ENCODE results near the gene KCNQ4. TPM values are rescaled to one million over a fixed set of nuclear protein-coding genes. Genes with fewer than 3 reads are reported as not detected.

KCNQ4 gene
- total and polyA plus RNA-seq, 7 donors, result 1.9 to 9.1 (median 4.6) TPM

DNA sequence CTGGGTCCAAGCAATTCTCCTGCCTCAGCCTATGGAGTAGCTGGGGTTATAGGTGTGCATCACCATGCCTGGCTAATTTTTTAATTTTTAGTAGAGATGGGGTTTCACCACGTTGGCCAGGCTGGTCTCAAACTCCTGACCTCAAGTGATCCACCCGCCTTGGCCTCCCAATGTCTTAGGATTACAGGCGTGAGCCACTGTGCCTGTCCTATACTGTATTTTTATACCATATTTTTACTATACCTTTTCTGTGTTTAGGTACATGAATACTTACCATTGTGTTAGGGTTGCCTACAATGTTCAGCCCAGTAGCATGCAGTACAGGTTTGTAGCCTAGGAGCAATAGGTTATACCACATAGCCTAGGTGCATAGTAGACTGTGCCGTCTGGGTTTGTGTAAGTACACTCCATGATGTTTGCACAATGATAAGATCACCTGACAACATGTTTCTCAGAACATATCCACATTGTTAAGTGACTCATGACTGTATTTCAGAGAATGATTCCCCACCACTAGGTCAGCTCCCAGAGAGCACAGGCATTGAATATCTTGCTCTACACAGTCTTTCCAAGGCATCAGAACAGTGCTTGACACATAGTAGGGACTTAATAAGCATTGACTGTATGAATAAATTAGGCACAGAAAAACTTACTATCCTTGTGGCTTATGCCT, 84.6 kb downstream of the KCNQ4 start:
- WGBS, 3 donors, result 87 to 93% (median 88%) methylated on average over 4 of the region's 4 CpGs
- H3K9me3 ChIP-seq, result no peaks in the 10 kb centered on the region
- DNase-seq (no peak), ATAC-seq (peak; percentile 38 to 69 (median 46))
- H3K27me3 ChIP-seq (ENCODE audit: insufficient read depth in 3 of 3, low read length in 2 of 3), result no peaks in the 10 kb centered on the region
- no peak overlapping the region for H3K4me3 ChIP-seq
- H3K36me3 ChIP-seq (ENCODE audit: insufficient read depth in 1 of 2, low read depth in 1 of 2), result no peaks in the 10 kb centered on the region
- no peak for TF ChIP-seq CTCF (IDR thresholded peaks at IDR 0.05)
- H3K27ac ChIP-seq, result no peak overlapping the region
- no peaks in the 10 kb centered on the region for H3K4me1 ChIP-seq
- intact Hi-C loops (cut with DNase I), result no loop called here

DNA sequence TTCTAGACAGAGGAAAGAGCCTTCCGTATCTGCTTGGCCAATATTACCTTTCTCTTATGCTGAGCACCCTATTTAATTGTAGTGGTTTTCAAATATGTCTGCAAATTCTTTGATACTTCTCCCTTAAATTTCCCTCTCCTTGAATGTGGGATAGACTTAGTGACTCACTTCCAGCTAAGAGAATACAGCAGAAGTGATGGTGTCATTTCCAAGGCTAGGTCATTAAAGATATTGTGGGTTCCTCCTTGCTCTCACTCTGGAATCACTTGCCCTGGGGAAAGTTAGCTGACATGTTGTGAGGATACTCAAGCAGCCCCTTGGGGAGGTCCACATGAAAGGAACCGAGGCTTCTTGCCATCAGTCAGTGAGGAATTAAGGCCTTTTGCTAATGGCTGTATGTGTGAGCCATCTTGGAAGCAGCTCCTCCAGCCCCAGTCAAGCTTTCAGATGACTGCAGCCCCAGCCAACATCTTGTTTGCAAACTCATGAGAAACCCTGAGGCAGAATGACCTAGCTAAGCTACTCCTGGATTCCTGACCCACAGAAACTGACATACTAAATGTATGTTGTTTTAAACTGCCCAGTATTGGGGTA, 86.6 kb downstream of the KCNQ4 start:
- WGBS, 3 donors, result 85 to 87% (median 86%) methylated on average over 2 of the region's 2 CpGs
- no peaks in the 10 kb centered on the region for H3K36me3 ChIP-seq (ENCODE audit: insufficient read depth in 1 of 2, low read depth in 1 of 2)
- no peak for ATAC-seq
- no peak overlapping the region for H3K27ac ChIP-seq
- intact Hi-C loops (cut with DNase I), result no loop called here
- no peaks in the 10 kb centered on the region for H3K4me1 ChIP-seq
- TF ChIP-seq CTCF (IDR thresholded peaks at IDR 0.05), result no peak
- no peaks in the 10 kb centered on the region for H3K27me3 ChIP-seq (ENCODE audit: insufficient read depth in 3 of 3, low read length in 2 of 3)
- DNase-seq, result no peak
- no peak overlapping the region for H3K4me3 ChIP-seq
- H3K9me3 ChIP-seq, result no peaks in the 10 kb centered on the region

GRCh38 chr1:40872276-40872675, 88.7 kb downstream of the KCNQ4 start:
- DNase-seq (no peak), ATAC-seq (no peak)
- H3K9me3 ChIP-seq, result peaks cover 5% of the 10 kb centered on the region
- intact Hi-C loops (cut with DNase I), result no loop called here
- 35 to 50% (median 46%) methylated on average over 3 of the region's 3 CpGs for WGBS, 3 donors
- H3K36me3 ChIP-seq (ENCODE audit: insufficient read depth in 1 of 2, low read depth in 1 of 2), result no peaks in the 10 kb centered on the region
- H3K27ac ChIP-seq, result no peak overlapping the region
- no peak for TF ChIP-seq CTCF (IDR thresholded peaks at IDR 0.05)
- H3K4me3 ChIP-seq, result no peak overlapping the region
- no peaks in the 10 kb centered on the region for H3K27me3 ChIP-seq (ENCODE audit: insufficient read depth in 3 of 3, low read length in 2 of 3)
- H3K4me1 ChIP-seq, result no peaks in the 10 kb centered on the region

GRCh38 chr1:40873863-40874472, 90.4 kb downstream of the KCNQ4 start:
- H3K27ac ChIP-seq, result no peak overlapping the region
- H3K4me3 ChIP-seq, result no peak overlapping the region
- no peaks in the 10 kb centered on the region for H3K36me3 ChIP-seq (ENCODE audit: insufficient read depth in 1 of 2, low read depth in 1 of 2)
- WGBS, 3 donors, result 96 to 98% (median 96%) methylated on average over 7 of the region's 7 CpGs
- ATAC-seq (no peak), DNase-seq (no peak)
- no peaks in the 10 kb centered on the region for H3K27me3 ChIP-seq (ENCODE audit: insufficient read depth in 3 of 3, low read length in 2 of 3)
- H3K4me1 ChIP-seq, result no peaks in the 10 kb centered on the region
- TF ChIP-seq CTCF (IDR thresholded peaks at IDR 0.05), result no peak
- peaks cover 5% of the 10 kb centered on the region for H3K9me3 ChIP-seq
- intact Hi-C loops (cut with DNase I), result no loop called here
